ENCODE results near the gene ANKS1B.

Gene ANKS1B

DNA sequence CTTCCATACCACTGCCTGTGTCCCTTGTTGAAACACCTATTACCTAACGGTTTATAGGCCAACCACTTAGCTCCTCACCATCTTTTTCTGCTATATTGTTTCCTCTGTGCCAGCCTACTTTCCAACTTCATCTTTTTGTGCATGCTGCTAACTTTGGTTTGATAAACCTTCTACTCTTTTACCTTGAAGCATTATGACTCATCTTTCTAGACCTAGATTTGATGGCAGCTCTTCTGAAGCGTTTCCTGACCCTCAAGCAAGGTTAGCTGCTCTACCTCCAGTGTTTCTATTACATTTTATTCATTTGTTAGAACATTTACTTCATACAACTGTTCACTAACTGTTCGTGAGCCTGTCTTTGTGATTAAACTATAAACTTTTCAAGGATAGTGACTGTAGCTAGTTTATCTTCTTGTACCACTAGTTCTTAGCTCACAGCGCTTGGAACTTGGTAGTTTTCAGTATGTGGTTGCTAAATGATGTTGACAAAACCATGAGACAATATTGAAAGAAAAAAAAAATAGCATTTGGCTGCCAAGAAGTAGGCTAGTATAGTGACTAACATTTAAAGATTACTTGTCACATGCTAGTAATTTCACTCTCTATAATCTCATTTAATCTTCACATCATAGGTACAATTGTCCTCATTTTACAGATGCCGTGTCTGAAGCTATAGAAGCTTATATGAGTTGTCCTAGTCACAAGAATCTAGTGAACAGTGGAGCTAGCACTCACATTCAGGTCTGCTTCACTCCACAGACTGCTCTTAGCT lies 1260.2 kb downstream of the ANKS1B start:
- H3K4me3 ChIP-seq (ENCODE audit: low read depth, low read length) = no peak overlapping the region
- DNase-seq (ENCODE audit: low read depth) = no peak
- TF ChIP-seq, protein P1, sequence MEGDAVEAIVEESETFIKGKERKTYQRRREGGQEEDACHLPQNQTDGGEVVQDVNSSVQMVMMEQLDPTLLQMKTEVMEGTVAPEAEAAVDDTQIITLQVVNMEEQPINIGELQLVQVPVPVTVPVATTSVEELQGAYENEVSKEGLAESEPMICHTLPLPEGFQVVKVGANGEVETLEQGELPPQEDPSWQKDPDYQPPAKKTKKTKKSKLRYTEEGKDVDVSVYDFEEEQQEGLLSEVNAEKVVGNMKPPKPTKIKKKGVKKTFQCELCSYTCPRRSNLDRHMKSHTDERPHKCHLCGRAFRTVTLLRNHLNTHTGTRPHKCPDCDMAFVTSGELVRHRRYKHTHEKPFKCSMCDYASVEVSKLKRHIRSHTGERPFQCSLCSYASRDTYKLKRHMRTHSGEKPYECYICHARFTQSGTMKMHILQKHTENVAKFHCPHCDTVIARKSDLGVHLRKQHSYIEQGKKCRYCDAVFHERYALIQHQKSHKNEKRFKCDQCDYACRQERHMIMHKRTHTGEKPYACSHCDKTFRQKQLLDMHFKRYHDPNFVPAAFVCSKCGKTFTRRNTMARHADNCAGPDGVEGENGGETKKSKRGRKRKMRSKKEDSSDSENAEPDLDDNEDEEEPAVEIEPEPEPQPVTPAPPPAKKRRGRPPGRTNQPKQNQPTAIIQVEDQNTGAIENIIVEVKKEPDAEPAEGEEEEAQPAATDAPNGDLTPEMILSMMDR (IDR thresholded peaks at IDR 0.05; ENCODE audit: control insufficient read depth, extremely low read depth, insufficient read depth) = no peak

DNA sequence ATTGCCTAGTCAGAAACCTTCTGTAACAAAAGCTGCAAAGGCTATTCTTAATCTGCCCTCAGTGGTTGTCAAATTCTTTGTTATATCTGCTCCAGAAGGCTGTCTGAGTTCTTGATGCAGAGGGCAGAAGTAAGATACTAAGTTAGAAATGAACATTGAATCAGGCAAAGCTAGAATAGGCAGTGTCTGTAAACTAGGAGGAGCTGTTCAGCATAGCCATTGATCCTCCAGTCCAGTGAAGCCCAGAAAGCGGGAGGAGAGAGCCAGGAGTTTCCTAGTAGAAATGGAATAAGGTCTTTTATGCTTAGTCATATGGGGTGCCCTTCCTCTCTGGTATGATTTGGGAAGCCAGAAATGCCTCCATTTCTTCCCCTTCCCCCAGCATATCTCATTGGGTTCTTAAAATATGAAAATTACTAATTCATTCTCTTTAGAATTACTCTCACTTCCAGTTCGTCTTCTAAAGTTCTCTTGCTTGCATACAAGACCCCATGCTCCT lies 1263.5 kb downstream of the ANKS1B start:
- TF ChIP-seq, protein P1 (IDR thresholded peaks at IDR 0.05; ENCODE audit: control insufficient read depth, extremely low read depth, insufficient read depth) = no peak
- H3K4me3 ChIP-seq (ENCODE audit: low read depth, low read length) = no peak overlapping the region

GRCh38 chr12:98719515-98720504 lies 1264.9 kb downstream of the ANKS1B start:
- H3K4me3 ChIP-seq (ENCODE audit: low read depth, low read length) = no peak overlapping the region
- TF ChIP-seq, protein P1 (IDR thresholded peaks at IDR 0.05; ENCODE audit: control insufficient read depth, extremely low read depth, insufficient read depth) = no peak
- DNase-seq (ENCODE audit: low read depth) = no peak

More for the DNA sequence above, 1263.5 kb downstream of the ANKS1B start:
- DNase-seq (ENCODE audit: low read depth) = no peak

DNA sequence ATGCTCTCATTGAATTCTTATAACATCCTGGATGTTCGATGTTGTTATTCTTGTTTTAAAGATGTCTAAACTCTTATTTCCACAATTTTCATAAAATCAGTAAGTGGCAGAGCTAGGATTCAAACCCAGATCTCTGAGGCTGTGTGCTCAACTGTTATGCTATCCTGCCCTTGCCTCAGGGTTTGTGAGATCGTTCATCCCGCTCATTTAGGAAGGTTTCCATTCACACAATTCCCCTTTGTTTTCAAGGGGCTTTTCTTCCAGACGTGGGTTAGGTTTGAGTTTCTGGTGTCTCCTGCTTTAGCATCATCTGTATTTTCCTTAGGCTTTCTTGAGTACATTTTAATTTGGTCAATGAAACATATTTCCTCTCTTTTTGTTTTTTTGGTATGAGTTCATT lies 1270.3 kb downstream of the ANKS1B start:
- no peak for DNase-seq (ENCODE audit: low read depth)
- TF ChIP-seq, protein P1 (IDR thresholded peaks at IDR 0.05; ENCODE audit: control insufficient read depth, extremely low read depth, insufficient read depth) = no peak
- no peak overlapping the region for H3K4me3 ChIP-seq (ENCODE audit: low read depth, low read length)

GRCh38 chr12:98709022-98709421 lies 1275.7 kb downstream of the ANKS1B start:
- DNase-seq (ENCODE audit: low read depth) = no peak
- H3K4me3 ChIP-seq (ENCODE audit: low read depth, low read length) = no peak overlapping the region
- TF ChIP-seq, protein P1 (IDR thresholded peaks at IDR 0.05; ENCODE audit: control insufficient read depth, extremely low read depth, insufficient read depth) = no peak

- TF ChIP-seq, protein P1 (IDR thresholded peaks at IDR 0.05; ENCODE audit: control insufficient read depth, extremely low read depth, insufficient read depth) = no peak
- H3K4me3 ChIP-seq (ENCODE audit: low read depth, low read length) = no peak overlapping the region
- DNase-seq (ENCODE audit: low read depth) = peak; percentile 54
These were observed 1283.6 kb downstream of the ANKS1B start for GRCh38 chr12:98701166-98701565.
